IPS-15b (cell line): ENCODE data around the gene POTEE.
"Not testable (repeated sequence)": the region's sequence is repeated elsewhere in the genome, so short reads cannot be mapped to it uniquely, and the experiment has no call there.

Experiments used
- H3K27me3 ChIP-seq: one replicate; pipeline ENCODE4 v1.6.1; 2013; ENCODE audit warnings: low read length; ENCODE audit not compliant: control insufficient read depth, insufficient read depth
- H3K36me3 ChIP-seq: one replicate; pipeline ENCODE4 v1.6.1; 2013; ENCODE audit warnings: low read length; ENCODE audit not compliant: control insufficient read depth, insufficient read depth
- H3K4me1 ChIP-seq: one replicate; pipeline ENCODE4 v1.6.1; 2013; ENCODE audit warnings: mild to moderate bottlenecking, low read length; ENCODE audit not compliant: control insufficient read depth, insufficient read depth
- H3K4me3 ChIP-seq: one replicate; pipeline ENCODE4 v1.5.1; 2013; ENCODE audit warnings: low read depth, low read length
- H3K9ac ChIP-seq: one replicate; pipeline ENCODE4 v1.6.1; 2013; ENCODE audit warnings: low read depth, mild to moderate bottlenecking, low read length
- H3K9me3 ChIP-seq: one replicate; pipeline ENCODE4 v1.6.1; 2013; ENCODE audit warnings: mild to moderate bottlenecking, low read length; ENCODE audit not compliant: control insufficient read depth, insufficient read depth

Gene POTEE

GRCh38 chr2:131209030-131209772 lies at the start of gene POTEE:
Gene POTEE, plus strand, starts transcription at chr2:131209536. Its CDS starts 8,867 bp downstream, at chr2:131218403.
- not testable (repeated sequence) for H3K9me3 ChIP-seq, H3K9ac ChIP-seq, H3K36me3 ChIP-seq, H3K27me3 ChIP-seq, H3K4me3 ChIP-seq, H3K4me1 ChIP-seq

DNA sequence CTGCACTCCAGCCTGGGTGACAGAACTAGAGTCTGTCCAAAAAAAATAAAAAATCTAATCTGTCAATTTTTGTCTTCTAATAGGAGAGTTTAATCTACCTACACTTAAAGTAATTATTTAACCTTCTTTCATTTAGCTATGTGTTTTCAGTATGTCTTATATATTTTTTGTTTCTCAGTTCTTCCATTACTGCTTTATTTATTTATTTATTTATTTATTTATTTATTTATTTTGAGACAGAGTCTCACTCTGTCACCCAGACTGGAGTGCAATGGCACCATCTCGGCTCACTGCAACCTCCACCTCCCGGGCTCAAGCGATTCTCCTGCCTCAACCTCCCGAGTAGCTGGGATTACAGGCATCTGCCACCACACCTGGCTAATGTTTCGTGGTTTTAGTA lies 43.8 kb upstream of the POTEE start:
- H3K36me3 ChIP-seq, H3K9ac ChIP-seq, H3K4me1 ChIP-seq, H3K4me3 ChIP-seq, H3K9me3 ChIP-seq, H3K27me3 ChIP-seq: not testable (repeated sequence)

DNA sequence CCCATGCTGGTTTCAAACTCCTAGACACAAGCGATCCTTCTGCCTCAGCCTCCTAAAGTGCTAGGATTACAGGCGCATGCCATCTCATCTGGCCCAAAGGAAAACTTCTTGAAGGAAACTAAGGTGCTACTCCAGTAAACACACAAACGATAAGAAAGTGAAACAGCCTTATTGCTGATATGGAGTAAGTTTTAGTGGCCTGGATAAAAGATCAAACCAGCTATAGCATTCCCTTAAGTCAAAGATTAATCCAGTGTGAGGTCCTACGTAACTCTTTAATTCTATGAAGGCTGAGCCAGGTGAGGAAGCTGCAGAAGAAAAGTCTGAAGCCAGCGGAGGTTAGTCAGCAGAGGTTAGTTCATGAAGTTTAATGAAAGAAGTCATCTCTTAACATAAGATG lies 40.8 kb upstream of the POTEE start:
- H3K9me3 ChIP-seq = no peaks in the 10 kb centered on the region
- no peaks in the 10 kb centered on the region for H3K4me1 ChIP-seq
- no peaks in the 10 kb centered on the region for H3K27me3 ChIP-seq
- H3K36me3 ChIP-seq = no peaks in the 10 kb centered on the region
- no peak overlapping the region for H3K4me3 ChIP-seq
- H3K9ac ChIP-seq = no peak overlapping the region

DNA sequence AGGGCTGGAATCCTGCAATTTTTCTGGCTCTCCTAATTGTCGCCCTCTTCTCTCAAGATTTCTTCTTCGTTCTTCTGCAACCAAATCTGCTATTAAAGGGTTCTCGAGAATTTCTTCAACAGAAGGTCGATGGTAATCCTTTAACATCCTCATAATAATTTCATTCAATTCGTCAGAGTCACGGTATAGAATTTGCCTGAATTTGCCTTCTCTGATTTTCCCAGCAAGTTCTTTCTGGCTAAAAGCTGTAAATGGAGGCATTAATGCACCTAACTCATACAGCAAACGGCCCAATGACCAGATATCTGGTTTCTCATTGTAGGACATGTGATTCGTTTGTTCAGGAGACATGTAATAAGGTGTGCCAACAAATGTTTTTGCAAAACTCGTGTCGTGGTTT lies 31.3 kb upstream of the POTEE start:
- H3K27me3 ChIP-seq, H3K9ac ChIP-seq, H3K4me3 ChIP-seq, H3K4me1 ChIP-seq, H3K9me3 ChIP-seq, H3K36me3 ChIP-seq: not testable (repeated sequence)

DNA sequence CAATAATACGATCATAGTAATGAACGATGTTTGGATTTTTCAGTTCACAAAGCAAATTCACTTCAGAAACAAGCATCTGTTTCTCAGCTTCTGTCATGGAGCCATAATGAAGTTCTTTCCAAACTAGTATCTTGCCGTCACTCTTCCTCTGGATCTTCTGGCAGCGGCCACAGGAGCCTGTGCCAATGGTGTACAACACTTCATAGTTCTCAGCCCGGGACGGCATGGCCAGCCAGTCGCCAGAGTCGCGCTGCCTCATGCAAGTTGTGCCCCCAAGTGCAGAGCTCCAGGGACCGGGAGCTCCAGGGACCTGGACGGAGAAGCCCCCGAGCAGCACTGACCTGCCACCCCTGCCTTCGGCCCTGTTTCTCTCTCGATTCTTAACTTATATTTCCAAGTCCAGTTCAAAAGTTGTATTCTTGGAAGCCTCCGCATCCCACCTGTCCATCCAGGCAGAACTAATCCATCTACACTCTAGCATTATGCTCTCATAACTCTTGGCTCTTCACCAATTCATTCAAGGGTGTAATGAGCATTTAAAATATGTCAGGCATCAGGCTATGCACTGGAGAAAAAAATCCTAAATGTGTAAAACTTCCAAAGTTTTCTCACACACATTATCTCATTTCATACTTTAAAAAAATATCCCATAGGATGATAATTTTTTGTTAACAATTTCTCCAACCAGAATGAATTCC lies 30.5 kb upstream of the POTEE start:
- not testable (repeated sequence) for H3K4me1 ChIP-seq, H3K4me3 ChIP-seq, H3K9me3 ChIP-seq, H3K36me3 ChIP-seq, H3K27me3 ChIP-seq, H3K9ac ChIP-seq

DNA sequence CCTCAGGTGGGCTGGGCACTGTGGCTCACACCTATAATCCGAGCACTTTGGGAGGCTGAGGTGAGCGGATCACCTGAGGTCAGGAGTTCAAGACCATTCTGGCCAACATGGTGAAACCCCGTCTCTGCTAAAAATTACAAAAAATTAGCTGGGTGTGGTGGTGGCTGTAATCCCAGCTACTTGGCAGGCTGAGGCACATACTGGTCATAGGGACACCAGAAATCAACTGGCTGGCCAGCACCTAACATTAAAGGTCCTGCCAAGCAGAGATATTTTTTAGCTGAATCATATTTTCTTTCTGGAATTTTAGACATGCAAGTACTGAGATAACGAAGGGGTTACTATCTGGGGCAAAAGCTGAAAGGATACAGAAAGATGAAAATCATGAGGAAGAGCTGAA lies 27.9 kb upstream of the POTEE start:
- not testable (repeated sequence) for H3K9ac ChIP-seq, H3K27me3 ChIP-seq, H3K4me1 ChIP-seq, H3K4me3 ChIP-seq, H3K9me3 ChIP-seq, H3K36me3 ChIP-seq

DNA sequence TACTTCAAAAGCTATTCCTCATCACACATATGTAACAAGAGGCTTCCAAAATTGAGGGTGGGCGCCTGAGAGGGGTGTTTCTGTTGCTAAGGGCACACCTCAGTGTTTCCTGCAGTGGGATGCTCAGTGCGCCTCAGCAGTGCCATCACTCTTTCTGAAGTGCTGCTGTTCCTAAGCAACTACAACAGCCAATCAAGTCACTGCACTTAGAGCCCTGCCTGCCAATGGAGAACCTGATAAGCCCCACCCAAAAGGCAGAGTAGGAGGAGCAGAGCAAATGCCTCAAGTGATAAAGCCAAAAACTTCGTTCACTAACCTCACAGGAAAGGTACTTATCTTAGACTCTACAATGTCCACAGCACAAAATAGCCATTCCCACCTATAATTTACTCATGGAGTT lies 15.9 kb upstream of the POTEE start:
- not testable (repeated sequence) for H3K9me3 ChIP-seq, H3K9ac ChIP-seq, H3K27me3 ChIP-seq, H3K4me1 ChIP-seq, H3K36me3 ChIP-seq, H3K4me3 ChIP-seq

DNA sequence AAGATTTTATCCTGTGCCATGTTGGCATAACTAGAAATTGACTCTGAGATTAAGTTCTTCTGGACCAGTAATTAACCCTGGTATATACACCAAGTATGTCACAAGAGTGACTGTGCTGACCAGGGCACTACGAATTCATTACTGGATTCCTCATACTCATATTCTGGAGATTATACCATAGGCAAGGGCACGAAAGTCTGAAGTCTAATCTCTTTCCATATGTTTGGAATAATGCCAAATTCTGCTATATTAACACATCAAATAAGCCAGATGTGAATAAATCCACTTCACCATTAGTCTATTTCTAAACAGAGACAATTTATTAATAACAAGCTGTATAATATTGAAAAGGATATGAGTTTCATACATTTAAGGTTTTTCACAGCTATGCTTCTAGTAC lies 13.2 kb upstream of the POTEE start:
- H3K4me3 ChIP-seq, H3K36me3 ChIP-seq, H3K4me1 ChIP-seq, H3K9ac ChIP-seq, H3K27me3 ChIP-seq, H3K9me3 ChIP-seq: not testable (repeated sequence)

DNA sequence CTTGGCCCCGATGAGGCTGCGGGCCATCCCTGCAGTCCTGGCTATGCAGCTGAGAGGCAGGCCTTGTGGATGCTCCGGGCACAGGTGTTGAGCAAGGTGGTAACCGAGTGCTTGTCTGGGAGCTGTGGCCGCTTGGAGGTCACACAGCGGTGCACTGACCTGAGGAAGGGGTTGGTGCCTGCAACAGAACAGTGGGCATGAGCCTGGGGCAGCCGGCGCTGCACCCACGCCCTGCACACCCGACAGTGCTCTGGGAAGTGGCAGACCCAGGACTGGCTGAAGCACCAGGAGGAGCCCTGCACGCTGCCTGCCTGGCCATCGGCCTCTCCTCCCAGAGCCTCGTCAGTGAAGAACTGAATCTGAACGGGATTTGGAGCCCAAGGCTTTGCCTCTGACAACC lies 8.2 kb upstream of the POTEE start:
- no peaks in the 10 kb centered on the region for H3K36me3 ChIP-seq
- H3K27me3 ChIP-seq = no peaks in the 10 kb centered on the region
- H3K9ac ChIP-seq = no peak overlapping the region
- H3K4me1 ChIP-seq = no peaks in the 10 kb centered on the region
- H3K9me3 ChIP-seq = no peaks in the 10 kb centered on the region
- H3K4me3 ChIP-seq = no peak overlapping the region

- not testable (repeated sequence) for H3K36me3 ChIP-seq, H3K4me3 ChIP-seq, H3K9me3 ChIP-seq, H3K27me3 ChIP-seq, H3K4me1 ChIP-seq, H3K9ac ChIP-seq
Measured at GRCh38 chr2:131207839-131208238, 1.5 kb upstream of the POTEE start.

DNA sequence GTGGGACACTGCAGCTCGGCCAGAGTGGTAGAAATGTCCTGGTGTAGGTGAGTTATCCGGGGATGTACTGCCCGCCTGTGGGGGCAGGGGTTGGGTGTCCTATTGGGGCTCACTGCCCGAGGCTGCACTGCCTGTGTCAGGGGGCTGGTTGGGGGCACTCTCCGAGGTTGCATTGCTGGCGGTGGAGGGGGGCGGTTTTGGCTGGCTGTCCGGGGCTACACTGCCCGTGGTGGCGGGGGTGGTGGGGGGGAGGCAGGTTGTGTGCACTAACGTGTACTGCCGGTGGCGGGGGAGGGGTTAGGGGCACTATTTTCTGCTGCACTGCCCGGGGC lies 403 bp downstream of the POTEE start:
- H3K4me1 ChIP-seq, H3K9ac ChIP-seq, H3K36me3 ChIP-seq, H3K9me3 ChIP-seq, H3K27me3 ChIP-seq, H3K4me3 ChIP-seq: not testable (repeated sequence)

GRCh38 chr2:131210434-131211211 lies 1.3 kb downstream of the POTEE start:
- H3K4me1 ChIP-seq, H3K9ac ChIP-seq, H3K27me3 ChIP-seq, H3K9me3 ChIP-seq, H3K4me3 ChIP-seq, H3K36me3 ChIP-seq: not testable (repeated sequence)
